ENCODE data around the gene SLC35B4. TPM values are rescaled to one million over a fixed set of nuclear protein-coding genes. Genes with fewer than 3 reads are reported as not detected.

SLC35B4 gene
- total RNA-seq, 1 experiment from 2014 or later: 14.7 TPM

GRCh38 chr7:134289841-134290240 is 26.9 kb downstream of the SLC35B4 start:
- Histone ChIP-seq H3K9ac (ENCODE audit: low read length) (no peak overlapping the region), H3K4me2 (ENCODE audit: low read length) (no peak overlapping the region), H3K36me3 (ENCODE audit: control insufficient read depth in 1 of 2, insufficient read depth in 2 of 2, low read length in 2 of 2) (0 out of 4 replicates have a peak, but pooled peaks cover 0 to 2% of the 10 kb centered on the region in 2 experiments), H3K9me3 (ENCODE audit: control insufficient read depth in 1 of 2, insufficient read depth in 1 of 2, low read depth in 1 of 2, low read length in 2 of 2) (no peaks in the 10 kb centered on the region), H2AFZ (ENCODE audit: low read depth, low read length, poor library complexity, severe bottlenecking) (no peak overlapping the region), H3K27ac (ENCODE audit: low read depth, low read length) (no peak overlapping the region), H3K4me1 (ENCODE audit: control insufficient read depth in 1 of 2, insufficient read depth in 2 of 2, low read length in 2 of 2) (peaks cover 0 to 7% of the 10 kb centered on the region in 2 experiments; a peak in 1 of 4 replicates), H3K4me3 (replicated peaks in 1 of 2; ENCODE audit: low read depth in 1 of 2, low read length in 2 of 2) (no peak overlapping the region), H3K79me2 (ENCODE audit: insufficient read depth, low read length) (no peaks in the 10 kb centered on the region), H4K20me1 (ENCODE audit: insufficient read depth) (no peaks in the 10 kb centered on the region), H3K27me3 (ENCODE audit: insufficient read depth, low read length) (no peaks in the 10 kb centered on the region), H3K9me2 (ENCODE audit: insufficient read depth) (no peaks in the 10 kb centered on the region)
- CTCF ChIA-PET: no interaction called here
- BruUV-seq (replicated peaks): no TSS peak
- POLR2A ChIA-PET: no interaction called here
- DNase-seq (ENCODE audit: low read depth, low spot score) (no peak), ATAC-seq (no peak)
- RAD21 ChIA-PET (ENCODE audit: low non-redundant PET in 1 of 2, low total read pairs in 2 of 2, uncharacterized antibody in 2 of 2, unreplicated experiment in 2 of 2): no interaction called here
- intact Hi-C loops (cut with micrococcal nuclease): no loop called here
- no peak for TF ChIP-seq SP1 (IDR thresholded peaks at IDR 0.05; ENCODE audit: low read depth)
- no peak for TF ChIP-seq SRF (IDR thresholded peaks at IDR 0.05; ENCODE audit: low read depth)
- TF ChIP-seq ELF1 (IDR thresholded peaks at IDR 0.05; ENCODE audit: borderline replicate concordance, low read depth): no peak
- no peak for TF ChIP-seq EZH2phosphoT487 (IDR thresholded peaks at IDR 0.05; ENCODE audit: borderline replicate concordance)
- TF ChIP-seq FOSL1 (IDR thresholded peaks at IDR 0.05; ENCODE audit: low read depth): no peak
- no peak for TF ChIP-seq CEBPB (IDR thresholded peaks at IDR 0.05; ENCODE audit: low read depth)
- TF ChIP-seq POLR2AphosphoS5 (IDR thresholded peaks at IDR 0.05; ENCODE audit: low read depth, low read length): no peak
- TF ChIP-seq, protein P1, sequence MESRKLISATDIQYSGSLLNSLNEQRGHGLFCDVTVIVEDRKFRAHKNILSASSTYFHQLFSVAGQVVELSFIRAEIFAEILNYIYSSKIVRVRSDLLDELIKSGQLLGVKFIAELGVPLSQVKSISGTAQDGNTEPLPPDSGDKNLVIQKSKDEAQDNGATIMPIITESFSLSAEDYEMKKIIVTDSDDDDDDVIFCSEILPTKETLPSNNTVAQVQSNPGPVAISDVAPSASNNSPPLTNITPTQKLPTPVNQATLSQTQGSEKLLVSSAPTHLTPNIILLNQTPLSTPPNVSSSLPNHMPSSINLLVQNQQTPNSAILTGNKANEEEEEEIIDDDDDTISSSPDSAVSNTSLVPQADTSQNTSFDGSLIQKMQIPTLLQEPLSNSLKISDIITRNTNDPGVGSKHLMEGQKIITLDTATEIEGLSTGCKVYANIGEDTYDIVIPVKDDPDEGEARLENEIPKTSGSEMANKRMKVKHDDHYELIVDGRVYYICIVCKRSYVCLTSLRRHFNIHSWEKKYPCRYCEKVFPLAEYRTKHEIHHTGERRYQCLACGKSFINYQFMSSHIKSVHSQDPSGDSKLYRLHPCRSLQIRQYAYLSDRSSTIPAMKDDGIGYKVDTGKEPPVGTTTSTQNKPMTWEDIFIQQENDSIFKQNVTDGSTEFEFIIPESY (IDR thresholded peaks at IDR 0.05; ENCODE audit: extremely low read depth, insufficient replicate concordance, low read length): no peak
- TF ChIP-seq ZNF274 (IDR thresholded peaks at IDR 0.05; ENCODE audit: low read depth, low read length): no peak
- no peak for TF ChIP-seq TCF7L2 (IDR thresholded peaks at IDR 0.05; ENCODE audit: borderline replicate concordance, extremely low read depth, insufficient read depth, insufficient read length)
- TF ChIP-seq CBX3 (IDR thresholded peaks at IDR 0.05; ENCODE audit: low read depth): no peak
- no peak for TF ChIP-seq YY1 (IDR thresholded peaks at IDR 0.05; ENCODE audit: extremely low read depth, insufficient replicate concordance, low read depth, low read length)
- TF ChIP-seq SIN3A (IDR thresholded peaks at IDR 0.05; ENCODE audit: low read depth): no peak
- no peak for TF ChIP-seq EGR1 (IDR thresholded peaks at IDR 0.05; ENCODE audit: low read depth)
- no peak for TF ChIP-seq EZH2 (IDR thresholded peaks at IDR 0.05)
- TF ChIP-seq, protein P2, sequence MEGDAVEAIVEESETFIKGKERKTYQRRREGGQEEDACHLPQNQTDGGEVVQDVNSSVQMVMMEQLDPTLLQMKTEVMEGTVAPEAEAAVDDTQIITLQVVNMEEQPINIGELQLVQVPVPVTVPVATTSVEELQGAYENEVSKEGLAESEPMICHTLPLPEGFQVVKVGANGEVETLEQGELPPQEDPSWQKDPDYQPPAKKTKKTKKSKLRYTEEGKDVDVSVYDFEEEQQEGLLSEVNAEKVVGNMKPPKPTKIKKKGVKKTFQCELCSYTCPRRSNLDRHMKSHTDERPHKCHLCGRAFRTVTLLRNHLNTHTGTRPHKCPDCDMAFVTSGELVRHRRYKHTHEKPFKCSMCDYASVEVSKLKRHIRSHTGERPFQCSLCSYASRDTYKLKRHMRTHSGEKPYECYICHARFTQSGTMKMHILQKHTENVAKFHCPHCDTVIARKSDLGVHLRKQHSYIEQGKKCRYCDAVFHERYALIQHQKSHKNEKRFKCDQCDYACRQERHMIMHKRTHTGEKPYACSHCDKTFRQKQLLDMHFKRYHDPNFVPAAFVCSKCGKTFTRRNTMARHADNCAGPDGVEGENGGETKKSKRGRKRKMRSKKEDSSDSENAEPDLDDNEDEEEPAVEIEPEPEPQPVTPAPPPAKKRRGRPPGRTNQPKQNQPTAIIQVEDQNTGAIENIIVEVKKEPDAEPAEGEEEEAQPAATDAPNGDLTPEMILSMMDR (IDR thresholded peaks at IDR 0.05 in 2 of 3, conservative IDR thresholded peaks at IDR 0.05 in 1 of 3; ENCODE audit: borderline replicate concordance in 1 of 3, insufficient read depth in 1 of 3, low read depth in 2 of 3, low read length in 2 of 3): no peak
- TF ChIP-seq, protein P3, sequence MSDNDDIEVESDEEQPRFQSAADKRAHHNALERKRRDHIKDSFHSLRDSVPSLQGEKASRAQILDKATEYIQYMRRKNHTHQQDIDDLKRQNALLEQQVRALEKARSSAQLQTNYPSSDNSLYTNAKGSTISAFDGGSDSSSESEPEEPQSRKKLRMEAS (IDR thresholded peaks at IDR 0.05): no peak
- TF ChIP-seq JUND (IDR thresholded peaks at IDR 0.05): no peak
- TF ChIP-seq RAD21 (IDR thresholded peaks at IDR 0.05; ENCODE audit: low read depth): no peak

Data from HCT116 (cell line).